H1 (cell line): ENCODE data around the gene SLC24A4. TPM values are rescaled to one million over a fixed set of nuclear protein-coding genes. Genes with fewer than 3 reads are reported as not detected.

Source experiments
- BRCA1 ChIP-seq: IDR thresholded peaks from 2 replicates; pipeline ENCODE4 v1.6.1; 2012; ENCODE audit warnings: low read depth, low read length, improper control_type of control experiment
- CHD1 ChIP-seq: IDR thresholded peaks from 2 replicates; pipeline ENCODE4 v1.6.1; 2012; ENCODE audit warnings: low read depth, low read length, improper control_type of control experiment
- CHD7 ChIP-seq: fragments of 300-600 bp; sonication (generic); IDR thresholded peaks from 2 replicates; pipeline ENCODE4 v1.7.1; 2012; ENCODE audit warnings: low read length, moderate library complexity, mild to moderate bottlenecking, inconsistent platforms; ENCODE audit not compliant: insufficient replicate concordance
- EGR1 ChIP-seq: IDR thresholded peaks from 2 replicates; pipeline ENCODE4 v1.6.1; 2011; ENCODE audit warnings: low read depth, low read length, borderline replicate concordance
- GABPA ChIP-seq: IDR thresholded peaks from 2 replicates; pipeline ENCODE4 v1.6.1; 2011; ENCODE audit warnings: mild to moderate bottlenecking, low read length, moderate library complexity, borderline replicate concordance; ENCODE audit not compliant: insufficient read depth
- POLR2A ChIP-seq, 2 experiments: IDR thresholded peaks; 1 replicate in 1 of 2; 2 replicates in 1 of 2; pipeline ENCODE4 v1.6.1; 2011; ENCODE audit warnings: low read depth in 2 of 2, low read length in 2 of 2, mild to moderate bottlenecking in 2 of 2; ENCODE audit errors: control extremely low read depth in 1 of 2
- RFX5 ChIP-seq: IDR thresholded peaks from 2 replicates; pipeline ENCODE4 v1.6.1; 2011; ENCODE audit warnings: low read depth, low read length, improper control_type of control experiment, borderline replicate concordance
- RNF2 ChIP-seq: fragments of 200-900, 300-1000 bp; sonication (generic); IDR thresholded peaks from 2 replicates; pipeline ENCODE4 v1.7.1; 2016; ENCODE audit warnings: borderline replicate concordance, low read depth, mild to moderate bottlenecking, antibody characterized with exemption, low read length; ENCODE audit not compliant: poor library complexity, severe bottlenecking; ENCODE audit errors: missing control alignments
- SIN3A ChIP-seq, 2 experiments: IDR thresholded peaks in 1 of 2; conservative IDR thresholded peaks in 1 of 2; 2 replicates each; pipeline ENCODE4 v1.6.1; 2011 to 2012; ENCODE audit warnings: low read length in 2 of 2, improper control_type of control experiment in 1 of 2, low read depth in 1 of 2, mild to moderate bottlenecking in 1 of 2
- SP2 ChIP-seq: IDR thresholded peaks from 2 replicates; pipeline ENCODE4 v1.6.1; 2012; ENCODE audit warnings: mild to moderate bottlenecking, low read length, inconsistent platforms
- YY1 ChIP-seq: IDR thresholded peaks from 2 replicates; pipeline ENCODE4 v1.6.1; 2011; ENCODE audit warnings: low read depth, mild to moderate bottlenecking, low read length
- polyA plus RNA-seq, 7 experiments: library from polyadenylated mRNA; depleted of rRNA in 3 of 7; stranded (reverse) in 5 of 7; unstranded in 2 of 7; fragments of >200 nt in 5 of 7; fragments of 200-250 nt in 2 of 7; gene quantifications; 1 replicate in 5 of 7; 2 replicates in 1 of 7; 4 replicates in 1 of 7; pipeline versions ENCODE4 v1.2.1 to v1.2.3, GENCODE V29; 2011 to 2013; ENCODE audit warnings: missing spikeins in 2 of 7, mixed read lengths in 2 of 7
- total RNA-seq: library from RNA; stranded (reverse); fragmentation: NEBNext Ultra II Directional; extraction: Animal tissue kit (Norgen Biotek cat#: 25700); gene quantifications from 2 replicates; pipeline ENCODE4 v1.2.1, GENCODE V29; 2021

The SLC24A4 gene
- total and polyA plus RNA-seq, 2 of the 8 experiments (the other 6 are each of a cell fraction or from before 2014, with no cell fraction given): 0.27 to 0.89 TPM

GRCh38 chr14:92524602-92525185 is 201.7 kb downstream of the SLC24A4 start (continued):
- TF ChIP-seq CHD7 (no peak), BRCA1 (no peak), EGR1 (no peak), POLR2A (IDR thresholded peaks at IDR 0.05; ENCODE audit: control extremely low read depth in 1 of 2, low read depth in 2 of 2, low read length in 2 of 2) (no peak), GABPA (no peak), CHD1 (no peak), RFX5 (no peak), RNF2 (no peak), SIN3A (conservative IDR thresholded peaks at IDR 0.05 in 1 of 2, IDR thresholded peaks at IDR 0.05 in 1 of 2; ENCODE audit: low read depth in 1 of 2, low read length in 2 of 2) (no peak), SP2 (no peak), YY1 (no peak)
